ENCODE measurements around the gene SLC49A3. TPM values are rescaled to one million over a fixed set of nuclear protein-coding genes. Genes with fewer than 3 reads are reported as not detected.
A peak's percentile ranks its signal among the peaks of the same experiment; 100 is the strongest.

SLC49A3 gene
- total and polyA plus RNA-seq, 2 of the 13 experiments (the other 11 are each of a cell fraction or from before 2014, with no cell fraction given), result 0.07 to 0.17 TPM

- CTCF ChIA-PET (ENCODE audit: low intra/inter-chr PET ratio, low total read pairs), result no interaction called here
- 3% methylated on average over 17 of the region's 38 CpGs for WGBS (ENCODE audit: low lambda C conversion rate)
- Histone ChIP-seq H3K36me3 (replicated peaks in 1 of 2; ENCODE audit: control insufficient read depth in 1 of 2, insufficient read depth in 2 of 2, low read length in 2 of 2) (no peaks in the 10 kb centered on the region), H3K4me3 (replicated peaks in 1 of 3; ENCODE audit: insufficient read depth in 1 of 3, low read depth in 2 of 3, low read length in 3 of 3) (peak overlapping the region; percentile 56 to 71 (median 63)), H2AFZ (ENCODE audit: low read length) (no peak overlapping the region), H3K79me2 (ENCODE audit: insufficient read depth, low read length) (no peaks in the 10 kb centered on the region), H4K20me1 (ENCODE audit: insufficient read depth, low read length) (no peaks in the 10 kb centered on the region), H3K9me3 (ENCODE audit: low read length) (no peaks in the 10 kb centered on the region), H3K4me2 (ENCODE audit: low read depth, low read length) (peak overlapping the region; percentile 97), H3K9ac (ENCODE audit: insufficient read depth, low read depth, low read length) (peak overlapping the region; percentile 67), H3K27me3 (ENCODE audit: control insufficient read depth in 1 of 2, insufficient read depth in 2 of 2, low read length in 2 of 2) (peaks cover 1 to 3% of the 10 kb centered on the region in 2 experiments; a peak in 1 of 5 replicates), H3K4me1 (ENCODE audit: insufficient read depth, low read length) (peaks cover 79% of the 10 kb centered on the region), H3K27ac (ENCODE audit: extremely low read length, insufficient read depth, low read length) (peak overlapping the region; percentile 62)
- intact Hi-C loops (cut with micrococcal nuclease; ENCODE audit: unreplicated experiment) (loop anchor here (2.0 to 5.0 kb wide), 2 partner anchors 17 to 35 kb away; partner anchors contain the start of gene PCGF3), in situ Hi-C loops (cut with HindIII; ENCODE audit: extremely low pct_ligation_motif_present, low pct_unique_long_range_greater_than_20kb) (no loop called here)
- ATAC-seq (peak; percentile 79), FAIRE-seq (peak; percentile 83), DNase-seq (ENCODE audit: low spot score) (peak; percentile 90)
- BruUV-seq (replicated peaks), result TSS peak; percentile 70
- POLR2A ChIA-PET, result interaction anchor here (0.6 to 1.5 kb wide), 9 partner anchors 8 to 300 kb away, joined by 3 to 15 read pairs (median 3); partner anchors contain the start of genes ATP5ME, IDUA and MYL5
- TF ChIP-seq ZSCAN25 (CRISPR knock-in tag; IDR thresholded peaks at IDR 0.05) (peak; percentile 89), SNAPC2 (CRISPR knock-in tag; IDR thresholded peaks at IDR 0.05) (no peak), FOXA3 (CRISPR knock-in tag; IDR thresholded peaks at IDR 0.05) (peak; percentile 23; the same call in 1 of the 2 replicates), ZNF256 (CRISPR knock-in tag; conservative IDR thresholded peaks at IDR 0.05) (no peak), SKIL (CRISPR knock-in tag; IDR thresholded peaks at IDR 0.05; ENCODE audit: borderline replicate concordance) (0 out of 2 replicates have a peak, but pooled peaks have one; percentile 51), THRA (CRISPR knock-in tag; IDR thresholded peaks at IDR 0.05; ENCODE audit: borderline replicate concordance) (peak; percentile 92), RCOR2 (CRISPR knock-in tag; IDR thresholded peaks at IDR 0.05) (no peak), GATAD2A (CRISPR knock-in tag; IDR thresholded peaks at IDR 0.05) (peak; percentile 59; the same call in 1 of the 2 replicates), SNAI1 (CRISPR knock-in tag; IDR thresholded peaks at IDR 0.05; ENCODE audit: borderline replicate concordance) (0 out of 2 replicates have a peak, but pooled peaks have one; percentile 57), CHCHD3 (CRISPR knock-in tag; IDR thresholded peaks at IDR 0.05) (no peak), ISL2 (CRISPR knock-in tag; IDR thresholded peaks at IDR 0.05) (0 out of 2 replicates have a peak, but pooled peaks have one; percentile 24), PLRG1 (conservative IDR thresholded peaks at IDR 0.05) (no peak), ZNF816 (CRISPR knock-in tag; IDR thresholded peaks at IDR 0.05; ENCODE audit: borderline replicate concordance) (no peak), MAF1 (CRISPR knock-in tag; IDR thresholded peaks at IDR 0.05; ENCODE audit: borderline replicate concordance) (no peak), ZNF234 (CRISPR knock-in tag; conservative IDR thresholded peaks at IDR 0.05) (no peak), LCORL (IDR thresholded peaks at IDR 0.05) (no peak), LCORL (CRISPR knock-in tag; IDR thresholded peaks at IDR 0.05) (peak; percentile 87), ZNF274 (CRISPR knock-in tag; IDR thresholded peaks at IDR 0.05) (peak; percentile 74), MYPOP (CRISPR knock-in tag; IDR thresholded peaks at IDR 0.05) (no peak), ARNT2 (CRISPR knock-in tag; IDR thresholded peaks at IDR 0.05; ENCODE audit: low read depth) (0 out of 2 replicates have a peak, but pooled peaks have one; percentile 13)
These were observed 1.6 kb downstream of the SLC49A3 start for GRCh38 chr4:687048-687970.
